Activated T-cell treated with anti-CD3 and anti-CD28 coated beads for 24 hours (primary cell): ENCODE measurements around the gene ZNF419.

ENCODE experiments used
- DNase-seq: peaks from one replicate; pipeline ENCODE4 v3.0.0-alpha.2; 2020; ENCODE audit warnings: low read depth

ZNF419 gene

GRCh38 chr19:57537953-57538547, 50.5 kb downstream of the ZNF419 start:
- DNase-seq: no peak
